LNCaP clone FGC (cell line): ENCODE results near the gene KBTBD2.

Source experiments
- DNase-seq: peaks from one replicate; pipeline ENCODE4 v3.0.0-alpha.2; 2011; ENCODE audit warnings: low read depth
- H3K4me3 ChIP-seq: 2 replicates; pipeline ENCODE4 v1.5.1; 2011; ENCODE audit warnings: mild to moderate bottlenecking, low read depth, low read length, control low read depth
- CTCF ChIP-seq: IDR thresholded peaks from 2 replicates; pipeline ENCODE4 v1.5.1; 2012; ENCODE audit warnings: mild to moderate bottlenecking; ENCODE audit not compliant: control insufficient read depth, insufficient read depth; ENCODE audit errors: extremely low read depth

KBTBD2 gene

GRCh38 chr7:32891043-32891799 is at the start of gene KBTBD2:
KBTBD2 (minus strand) TSS chr7:32891760; CDS start chr7:32879604, 12,156 bp downstream.
- DNase-seq = no peak
- peak within 1 kb of the TSS; percentile 82 for H3K4me3 ChIP-seq
- TF ChIP-seq CTCF = peak; percentile 24; the same call in 1 of the 2 replicates

- TF ChIP-seq CTCF = no peak
- no peak for DNase-seq
- no peak overlapping the region for H3K4me3 ChIP-seq
Measured at GRCh38 chr7:32941181-32941580, 49.6 kb upstream of the KBTBD2 start.

GRCh38 chr7:32937344-32938174 is 46.0 kb upstream of the KBTBD2 start:
- TF ChIP-seq CTCF = no peak
- no peak for DNase-seq
- no peak overlapping the region for H3K4me3 ChIP-seq

- DNase-seq = no peak
- H3K4me3 ChIP-seq = no peak overlapping the region
- TF ChIP-seq CTCF = no peak
Measured at GRCh38 chr7:32936689-32937088, 45.1 kb upstream of the KBTBD2 start.

- no peak for TF ChIP-seq CTCF
- no peak for DNase-seq
- H3K4me3 ChIP-seq = no peak overlapping the region
Measured at GRCh38 chr7:32935558-32935957, 44.0 kb upstream of the KBTBD2 start.

- no peak for DNase-seq
- TF ChIP-seq CTCF = no peak
- no peak overlapping the region for H3K4me3 ChIP-seq
Measured at GRCh38 chr7:32930378-32930777, 38.8 kb upstream of the KBTBD2 start.
